ENCODE data around the gene RAD18. TPM values are rescaled to one million over a fixed set of nuclear protein-coding genes. Genes with fewer than 3 reads are reported as not detected.
A peak's percentile ranks its signal among the peaks of the same experiment; 100 is the strongest.

Gene RAD18
- total and polyA plus RNA-seq, 9 of the 15 experiments (the other 6 are each of a cell fraction or from before 2014, with no cell fraction given), result 19.2 to 49.4 (median 34.4) TPM

GRCh38 chr3:8970971-8971589, 7.8 kb upstream of the RAD18 start (continued):
- TF ChIP-seq DEAF1 (CRISPR knock-in tag; IDR thresholded peaks at IDR 0.05) (peak; percentile 95), ZKSCAN3 (CRISPR knock-in tag; IDR thresholded peaks at IDR 0.05) (no peak), RB1 (IDR thresholded peaks at IDR 0.05; ENCODE audit: low read depth) (peak; percentile 67; the same call in 1 of the 2 replicates), DDX20 (tag; IDR thresholded peaks at IDR 0.05; ENCODE audit: low read depth) (no peak), AFF1 (IDR thresholded peaks at IDR 0.05; ENCODE audit: low read depth in 1 of 2, partially characterized antibody in 2 of 2) (no peak), SMC3 (conservative IDR thresholded peaks at IDR 0.05; ENCODE audit: insufficient read depth, low read depth, low read length) (peak; percentile 82), TAL1 (IDR thresholded peaks at IDR 0.05) (no peak), E2F8 (IDR thresholded peaks at IDR 0.05; ENCODE audit: low read depth, partially characterized antibody) (no peak), E4F1 (CRISPR knock-in tag; IDR thresholded peaks at IDR 0.05; ENCODE audit: borderline replicate concordance) (no peak), HOXB6 (CRISPR knock-in tag; IDR thresholded peaks at IDR 0.05; ENCODE audit: borderline replicate concordance) (no peak), TCF3 (CRISPR knock-in tag; IDR thresholded peaks at IDR 0.05) (no peak), MITF (IDR thresholded peaks at IDR 0.05) (no peak), ZNF75A (CRISPR knock-in tag; IDR thresholded peaks at IDR 0.05) (no peak), GATAD2B (IDR thresholded peaks at IDR 0.05; ENCODE audit: borderline replicate concordance) (no peak), CBFB (CRISPR knock-in tag; IDR thresholded peaks at IDR 0.05) (no peak), L3MBTL2 (IDR thresholded peaks at IDR 0.05) (peak; percentile 27; the same call in 1 of the 2 replicates)
